ENCODE measurements around the gene GIPR. TPM values are rescaled to one million over a fixed set of nuclear protein-coding genes. Genes with fewer than 3 reads are reported as not detected.
A peak's percentile ranks its signal among the peaks of the same experiment; 100 is the strongest.

GIPR gene
- total RNA-seq, 1 donor from 2014 or later: 0.76 TPM

GRCh38 chr19:45645068-45645630 is 22.9 kb upstream of the GIPR start:
- DNase-seq (ENCODE audit: extremely low read depth, low read depth, low spot score): no peak

- DNase-seq (ENCODE audit: extremely low read depth, low read depth, low spot score): peak; percentile 72
These were observed 22.2 kb upstream of the GIPR start for GRCh38 chr19:45645631-45646344.

GRCh38 chr19:45646345-45646698 is 21.7 kb upstream of the GIPR start:
- DNase-seq (ENCODE audit: extremely low read depth, low read depth, low spot score): no peak

GRCh38 chr19:45650722-45651121 is 17.3 kb upstream of the GIPR start:
- DNase-seq (ENCODE audit: extremely low read depth, low read depth, low spot score): no peak

GRCh38 chr19:45653634-45654033 is 14.4 kb upstream of the GIPR start:
- no peak for DNase-seq (ENCODE audit: extremely low read depth, low read depth, low spot score)

- DNase-seq (ENCODE audit: extremely low read depth, low read depth, low spot score): no peak
These were observed 12.9 kb upstream of the GIPR start for GRCh38 chr19:45655073-45655472.

GRCh38 chr19:45657520-45658167 is 10.4 kb upstream of the GIPR start:
- no peak for DNase-seq (ENCODE audit: extremely low read depth, low read depth, low spot score)

GRCh38 chr19:45659096-45659729 is 8.8 kb upstream of the GIPR start:
- no peak for DNase-seq (ENCODE audit: extremely low read depth, low read depth, low spot score)

GRCh38 chr19:45660636-45661035 is 7.4 kb upstream of the GIPR start:
- DNase-seq (ENCODE audit: extremely low read depth, low read depth, low spot score): no peak

- DNase-seq (ENCODE audit: extremely low read depth, low read depth, low spot score): no peak
These were observed 4.2 kb upstream of the GIPR start for GRCh38 chr19:45663800-45664199.

GRCh38 chr19:45664575-45664974 is 3.4 kb upstream of the GIPR start:
- DNase-seq (ENCODE audit: extremely low read depth, low read depth, low spot score): no peak

GRCh38 chr19:45668342-45668871 is 386 bp downstream of the GIPR start:
- no peak for DNase-seq (ENCODE audit: extremely low read depth, low read depth, low spot score)

GRCh38 chr19:45670670-45671453 is 2.8 kb downstream of the GIPR start:
- DNase-seq (ENCODE audit: extremely low read depth, low read depth, low spot score): no peak

GRCh38 chr19:45674946-45675345 is 6.9 kb downstream of the GIPR start:
- no peak for DNase-seq (ENCODE audit: extremely low read depth, low read depth, low spot score)

GRCh38 chr19:45676851-45677263 is 8.8 kb downstream of the GIPR start:
- DNase-seq (ENCODE audit: extremely low read depth, low read depth, low spot score): no peak

GRCh38 chr19:45677351-45678230 is 9.6 kb downstream of the GIPR start:
- DNase-seq (ENCODE audit: extremely low read depth, low read depth, low spot score): no peak

- no peak for DNase-seq (ENCODE audit: extremely low read depth, low read depth, low spot score)
These were observed 13.5 kb downstream of the GIPR start for GRCh38 chr19:45681391-45682015.

- no peak for DNase-seq (ENCODE audit: extremely low read depth, low read depth, low spot score)
These were observed 14.1 kb downstream of the GIPR start for GRCh38 chr19:45682117-45682516.

GRCh38 chr19:45682908-45683307 is 14.9 kb downstream of the GIPR start:
- no peak for DNase-seq (ENCODE audit: extremely low read depth, low read depth, low spot score)
